HepG2 (cell line): ENCODE results near the gene ZNF84. TPM values are rescaled to one million over a fixed set of nuclear protein-coding genes. Genes with fewer than 3 reads are reported as not detected.

ENCODE experiments used
- polyA plus RNA-seq, 8 experiments: library from polyadenylated mRNA; depleted of rRNA in 3 of 8; stranded (reverse) in 7 of 8; unstranded in 1 of 8; fragments of >200 nt; fragmentation: Illumina TruSeq in 4 of 8; extraction: Trizol in 4 of 8; gene quantifications; 2 replicates each; pipeline versions ENCODE4 v1.2.1 to v1.2.3, GENCODE V29; 2011 to 2016; ENCODE audit warnings: low read depth in 4 of 8, missing spikeins in 1 of 8, mixed read lengths in 1 of 8; ENCODE audit not compliant: insufficient read depth in 1 of 8
- small RNA-seq, 3 experiments: library from RNA; depleted of rRNA; stranded (forward); fragments of <200 nt; gene quantifications; one replicate each; pipeline ENCODE3, GENCODE V24; 2012; ENCODE audit warnings: low read depth in 2 of 3, low replicate concordance in 1 of 3; ENCODE audit not compliant: insufficient read length in 3 of 3, insufficient read depth in 2 of 3
- total RNA-seq, 5 experiments: library from RNA; depleted of rRNA; stranded (reverse); fragments of >200 nt; fragmentation: Illumina TruSeq; extraction: Trizol; gene quantifications; 2 replicates each; pipeline ENCODE4 v1.2.3, GENCODE V29; 2016; ENCODE audit warnings: low read depth in 1 of 5

Gene ZNF84
- total and polyA plus RNA-seq, 2 of the 13 experiments (the other 11 are each of a cell fraction or from before 2014, with no cell fraction given): 15.5 to 21.8 TPM

Small RNAs within 50 kb of the gene (small RNA-seq; reads per million reads assigned to genes)
- gene RNU4ATAC12P: 0 reads per million in 3 experiments

Other genes starting within 250 kb of the ZNF84 start
- 36.0 and 43.0 TPM in 2 replicates for gene GOLGA3, start 208.6 kb upstream of the ZNF84 start, total RNA-seq (2016; rRNA removed; fragmentation: Illumina TruSeq; extraction: Trizol)
- 22.0 and 22.7 TPM in 2 replicates for gene GOLGA3, start 208.6 kb upstream of the ZNF84 start, polyA plus RNA-seq (2011; rRNA removed)
- gene CHFR, start 149.9 kb upstream of the ZNF84 start, total RNA-seq (2016; rRNA removed; fragmentation: Illumina TruSeq; extraction: Trizol): 21.0 and 21.4 TPM in 2 replicates
- gene CHFR, start 149.9 kb upstream of the ZNF84 start, polyA plus RNA-seq (2011; rRNA removed): 21.1 and 21.5 TPM in 2 replicates
- gene ZNF605, start 81.2 kb upstream of the ZNF84 start, total RNA-seq (2016; rRNA removed; fragmentation: Illumina TruSeq; extraction: Trizol): 6.8 and 8.8 TPM in 2 replicates
- 6.1 and 6.7 TPM in 2 replicates for gene ZNF605, start 81.2 kb upstream of the ZNF84 start, polyA plus RNA-seq (2011; rRNA removed)
- 6.5 and 8.4 TPM in 2 replicates for gene ZNF26, start 51.1 kb upstream of the ZNF84 start, total RNA-seq (2016; rRNA removed; fragmentation: Illumina TruSeq; extraction: Trizol)
- 3.8 and 5.2 TPM in 2 replicates for gene ZNF26, start 51.1 kb upstream of the ZNF84 start, polyA plus RNA-seq (2011; rRNA removed)
- gene ZNF140, start 43.4 kb downstream of the ZNF84 start, total RNA-seq (2016; rRNA removed; fragmentation: Illumina TruSeq; extraction: Trizol): 13.5 and 20.7 TPM in 2 replicates
- 8.7 and 10.1 TPM in 2 replicates for gene ZNF140, start 43.4 kb downstream of the ZNF84 start, polyA plus RNA-seq (2011; rRNA removed)
- 1.8 and 2.1 TPM in 2 replicates for gene ZNF891, start 92.8 kb downstream of the ZNF84 start, total RNA-seq (2016; rRNA removed; fragmentation: Illumina TruSeq; extraction: Trizol)
- 1.3 and 1.4 TPM in 2 replicates for gene ZNF891, start 92.8 kb downstream of the ZNF84 start, polyA plus RNA-seq (2011; rRNA removed)
- 6.5 and 8.9 TPM in 2 replicates for gene ZNF10, start 93.1 kb downstream of the ZNF84 start, total RNA-seq (2016; rRNA removed; fragmentation: Illumina TruSeq; extraction: Trizol)
- 2.9 and 4.3 TPM in 2 replicates for gene ZNF10, start 93.1 kb downstream of the ZNF84 start, polyA plus RNA-seq (2011; rRNA removed)
- gene ZNF268, start 144.0 kb downstream of the ZNF84 start, total RNA-seq (2016; rRNA removed; fragmentation: Illumina TruSeq; extraction: Trizol): 31.3 and 54.4 TPM in 2 replicates
- 7.6 and 9.0 TPM in 2 replicates for gene ZNF268, start 144.0 kb downstream of the ZNF84 start, polyA plus RNA-seq (2011; rRNA removed)
- not detected in 2 replicates for gene ANHX, start 198.4 kb downstream of the ZNF84 start, total RNA-seq (2016; rRNA removed; fragmentation: Illumina TruSeq; extraction: Trizol)
- not detected in 2 replicates for gene ANHX, start 198.4 kb downstream of the ZNF84 start, polyA plus RNA-seq (2011; rRNA removed)